Skeletal muscle tissue (tissue), 4 donors: ENCODE data around the gene HOXC11. TPM values are rescaled to one million over a fixed set of nuclear protein-coding genes. Genes with fewer than 3 reads are reported as not detected.

ENCODE experiments used
- H3K27ac ChIP-seq: one replicate; pipeline ENCODE4 v1.7.0; 2013; ENCODE audit warnings: mild to moderate bottlenecking, low read depth, low read length, inconsistent platforms
- H3K27me3 ChIP-seq, 3 donors: one replicate each; pipeline ENCODE4 v1.7.0; 2013; ENCODE audit warnings: low read length in 3 of 3; ENCODE audit not compliant: control insufficient read depth in 3 of 3, insufficient read depth in 3 of 3
- H3K36me3 ChIP-seq, 3 donors: one replicate each; pipeline ENCODE4 v1.7.0; 2013; ENCODE audit warnings: low read length in 3 of 3; ENCODE audit not compliant: control insufficient read depth in 3 of 3, insufficient read depth in 3 of 3
- H3K4me1 ChIP-seq, 3 donors: one replicate each; pipeline ENCODE4 v1.7.0; 2013; ENCODE audit warnings: low read length in 3 of 3, mild to moderate bottlenecking in 3 of 3; ENCODE audit not compliant: control insufficient read depth in 3 of 3, insufficient read depth in 3 of 3
- H3K4me3 ChIP-seq, 3 donors: one replicate each; pipeline ENCODE4 v1.7.0; 2013; ENCODE audit warnings: low read length in 3 of 3
- H3K9ac ChIP-seq, 3 donors: one replicate each; pipeline ENCODE4 v1.7.0; 2013; ENCODE audit warnings: low read length in 3 of 3, mild to moderate bottlenecking in 3 of 3, moderate library complexity in 2 of 3, low read depth in 1 of 3
- H3K9me3 ChIP-seq, 3 donors: one replicate each; pipeline ENCODE4 v1.7.0; 2013; ENCODE audit warnings: low read length in 3 of 3; ENCODE audit not compliant: control insufficient read depth in 3 of 3
- total RNA-seq: library from RNA; depleted of rRNA; stranded (reverse); fragments of >200 nt; gene quantifications from one replicate; pipeline ENCODE4 v1.2.3, GENCODE V29; 2014
- donor health status: Osteomylitis.

HOXC11 gene
- total RNA-seq, 1 donor from 2014 or later, result 0.52 TPM

DNA sequence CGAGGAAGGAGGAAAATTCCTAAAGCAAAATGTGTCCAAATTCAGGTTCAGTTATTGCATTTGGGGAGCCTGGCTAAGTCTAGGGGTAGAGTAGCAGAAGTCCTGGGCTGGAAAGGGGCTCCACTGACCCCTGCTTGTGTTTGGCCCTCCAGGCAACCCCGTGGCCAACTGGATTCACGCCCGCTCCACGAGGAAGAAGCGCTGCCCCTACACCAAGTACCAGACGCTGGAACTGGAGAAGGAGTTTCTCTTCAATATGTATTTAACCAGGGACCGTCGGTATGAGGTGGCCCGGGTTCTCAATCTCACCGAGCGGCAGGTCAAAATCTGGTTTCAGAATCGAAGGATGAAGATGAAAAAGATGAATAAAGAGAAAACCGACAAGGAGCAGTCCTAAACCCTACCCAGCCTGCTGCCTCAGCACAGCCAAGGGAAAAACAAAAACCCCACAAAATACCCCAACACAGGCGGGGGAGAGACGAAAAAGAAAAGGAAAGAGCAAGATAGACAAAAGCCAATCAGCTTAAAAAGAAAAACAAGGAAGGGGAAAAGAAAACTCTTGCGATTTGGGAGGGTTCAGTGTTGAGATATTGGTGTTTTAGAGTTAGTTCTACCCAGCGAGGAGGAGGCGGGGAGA lies 29.5 kb downstream of the HOXC11 start:
- Histone ChIP-seq H3K9me3 (no peaks in the 10 kb centered on the region), H3K4me3 (peak overlapping the region; percentile 60 to 93 (median 88)), H3K27me3 (peaks cover 0 to 3% (median 0%) of the 10 kb centered on the region in 3 donors), H3K36me3 (no peaks in the 10 kb centered on the region), H3K9ac (peak overlapping the region; percentile 77 to 99 (median 99)), H3K4me1 (peaks cover 50 to 83% (median 67%) of the 10 kb centered on the region in 3 donors), H3K27ac (peak overlapping the region; percentile 100)

DNA sequence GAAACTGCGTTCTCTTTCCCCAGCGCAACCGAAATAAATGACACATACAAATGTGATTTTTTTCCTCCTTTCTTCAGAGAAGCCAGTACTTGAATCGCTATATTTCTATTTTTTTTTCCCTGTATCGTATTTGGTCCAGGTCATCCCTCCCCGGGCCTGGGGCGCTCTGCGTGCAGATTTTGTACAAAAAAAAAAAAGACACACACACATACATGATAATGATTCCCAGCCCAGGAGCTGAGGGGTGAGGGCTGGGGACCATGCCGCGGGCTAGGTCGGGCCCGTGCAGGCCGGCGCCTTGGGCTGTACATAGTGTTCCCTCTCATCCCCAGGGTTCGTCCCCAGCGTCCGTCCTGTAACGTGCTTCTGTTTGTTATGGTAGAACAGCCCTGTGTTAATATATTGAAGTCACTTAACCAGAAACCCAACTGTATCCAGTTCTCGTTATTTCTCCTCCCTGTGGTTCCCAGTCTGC lies 30.0 kb downstream of the HOXC11 start:
- peak overlapping the region; percentile 14 to 88 (median 54) for H3K4me3 ChIP-seq
- H3K9ac ChIP-seq, result peak overlapping the region; percentile 77 to 99 (median 99)
- peaks cover 0 to 3% (median 0%) of the 10 kb centered on the region in 3 donors for H3K27me3 ChIP-seq
- peak overlapping the region; percentile 100 for H3K27ac ChIP-seq
- H3K9me3 ChIP-seq, result no peaks in the 10 kb centered on the region
- H3K36me3 ChIP-seq, result no peaks in the 10 kb centered on the region
- H3K4me1 ChIP-seq, result peaks cover 51 to 81% (median 69%) of the 10 kb centered on the region in 3 donors

DNA sequence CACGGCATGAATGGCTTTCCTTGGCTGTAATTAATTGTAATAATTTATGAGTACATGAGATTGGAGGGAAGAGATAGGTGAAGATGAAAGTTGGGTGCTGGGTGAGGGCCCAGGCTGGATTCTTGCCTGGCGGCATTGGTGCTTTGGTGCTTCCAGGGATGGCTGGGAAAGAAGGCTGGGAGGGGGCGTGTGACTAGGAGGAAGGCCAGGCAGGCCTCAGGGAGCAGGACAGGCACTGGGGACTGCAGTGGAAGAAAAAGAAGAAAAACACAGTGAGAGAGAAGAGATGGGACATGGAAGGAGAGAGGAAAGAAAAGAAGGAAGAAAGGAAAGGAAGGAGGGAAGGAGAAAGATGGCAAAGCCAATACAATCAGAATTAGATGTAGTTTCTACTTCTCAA lies 30.7 kb downstream of the HOXC11 start:
- H3K4me1 ChIP-seq, result peaks cover 51 to 80% (median 68%) of the 10 kb centered on the region in 3 donors
- peaks cover 0 to 3% (median 0%) of the 10 kb centered on the region in 3 donors for H3K27me3 ChIP-seq
- peak overlapping the region; percentile 60 to 91 (median 61) for H3K9ac ChIP-seq
- peak overlapping the region; percentile 20 to 35 (median 29) for H3K4me3 ChIP-seq
- H3K36me3 ChIP-seq, result no peaks in the 10 kb centered on the region
- H3K9me3 ChIP-seq, result no peaks in the 10 kb centered on the region
- peak overlapping the region; percentile 85 for H3K27ac ChIP-seq

DNA sequence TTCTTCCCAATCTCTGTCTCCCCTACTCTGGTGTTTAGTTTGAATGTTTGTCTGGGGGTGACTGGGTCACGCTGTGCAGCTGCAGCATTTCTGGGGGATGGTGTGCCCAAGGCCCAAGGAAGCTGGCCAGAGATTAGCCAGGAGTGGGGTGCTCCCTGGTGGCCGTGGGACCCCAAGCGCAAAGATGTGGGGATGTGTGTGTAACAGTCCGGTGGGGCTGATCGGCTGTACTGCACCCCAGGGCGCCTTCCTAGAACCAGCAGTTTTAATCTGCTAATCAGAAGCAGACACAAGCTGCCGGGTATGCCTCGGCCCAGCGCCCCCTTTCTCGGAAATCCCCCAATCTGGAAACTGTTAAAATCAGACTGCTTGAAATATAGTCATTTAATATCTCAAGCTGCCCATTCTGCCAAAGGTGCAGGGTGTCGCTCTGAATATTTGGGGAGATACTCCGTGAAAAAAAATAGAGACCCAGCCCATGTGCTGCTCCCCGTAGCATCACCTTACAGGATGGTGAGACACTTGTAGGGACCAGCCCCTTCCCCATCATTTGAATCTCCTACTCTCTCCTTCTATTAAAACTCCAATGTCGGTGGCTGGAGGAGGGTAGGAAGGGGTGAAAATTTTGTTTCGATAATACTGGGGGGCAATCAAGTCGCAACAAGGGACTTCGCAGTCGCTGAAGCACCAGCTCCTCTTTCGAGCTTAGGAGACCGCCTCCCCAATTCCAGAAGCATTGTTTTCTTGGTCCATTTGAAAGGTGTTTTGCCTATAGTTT lies 31.3 kb downstream of the HOXC11 start:
- Histone ChIP-seq H3K4me3 (peak overlapping the region; percentile 35 to 76 (median 72)), H3K27ac (peak overlapping the region; percentile 85), H3K4me1 (peaks cover 48 to 81% (median 65%) of the 10 kb centered on the region in 3 donors), H3K27me3 (peaks cover 0 to 3% (median 0%) of the 10 kb centered on the region in 3 donors), H3K9ac (peak overlapping the region; percentile 60 to 91 (median 63)), H3K36me3 (no peaks in the 10 kb centered on the region), H3K9me3 (no peaks in the 10 kb centered on the region)

DNA sequence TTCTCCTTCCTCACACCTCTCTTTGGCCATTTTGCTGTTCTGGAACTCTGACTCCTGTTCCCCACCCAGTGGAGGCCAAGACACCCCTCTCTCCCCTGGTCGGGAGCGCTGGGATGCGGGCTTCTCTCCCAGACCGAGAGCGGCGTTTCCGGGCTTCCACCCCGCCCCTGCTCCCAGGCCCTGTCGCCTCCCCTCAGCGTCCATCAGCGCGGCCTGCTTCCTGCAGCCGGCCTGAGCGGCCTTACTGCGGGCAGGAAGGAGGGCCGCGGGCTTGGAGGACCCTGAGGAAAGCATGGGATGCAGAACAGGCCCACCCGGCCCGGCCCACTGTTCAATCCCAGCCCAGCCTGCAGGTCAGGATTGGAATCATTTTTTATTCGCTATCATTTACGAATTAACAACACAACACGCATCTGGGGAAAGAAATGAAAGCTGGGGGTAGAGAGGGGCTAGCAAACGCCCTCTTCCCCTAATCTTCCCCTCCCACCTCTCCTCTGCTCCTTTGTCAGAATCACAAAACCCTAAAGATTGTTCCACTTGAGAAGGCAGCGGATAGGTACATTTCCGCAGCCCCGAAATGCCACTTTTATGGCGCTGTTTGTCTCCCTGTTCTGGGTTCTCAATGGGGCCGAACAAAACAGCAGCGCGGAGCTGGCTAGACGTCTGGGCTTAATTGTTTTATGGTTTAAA lies 32.1 kb downstream of the HOXC11 start:
- no peaks in the 10 kb centered on the region for H3K36me3 ChIP-seq
- peaks cover 54 to 88% (median 71%) of the 10 kb centered on the region in 3 donors for H3K4me1 ChIP-seq
- H3K9ac ChIP-seq, result peak overlapping the region; percentile 75 to 91 (median 87)
- peaks cover 0 to 3% (median 0%) of the 10 kb centered on the region in 3 donors for H3K27me3 ChIP-seq
- H3K27ac ChIP-seq, result peak overlapping the region; percentile 85
- no peaks in the 10 kb centered on the region for H3K9me3 ChIP-seq
- peak overlapping the region; percentile 57 to 76 (median 72) for H3K4me3 ChIP-seq

DNA sequence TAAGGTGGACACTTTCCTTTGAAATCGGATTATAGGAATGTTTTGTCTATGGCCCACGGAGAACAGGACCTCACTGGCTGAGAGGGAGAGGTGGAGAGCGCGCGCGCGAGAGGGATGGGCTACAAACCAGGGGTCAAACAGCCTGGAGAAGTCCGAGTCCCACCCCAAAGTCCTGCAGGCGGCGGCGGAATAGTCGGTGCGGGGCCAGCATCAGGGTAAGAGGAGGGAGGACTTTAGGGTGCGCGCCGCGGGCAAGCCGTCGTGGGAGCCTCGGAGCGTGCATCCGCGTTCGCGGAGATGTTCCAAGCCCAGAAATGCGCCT lies 32.6 kb downstream of the HOXC11 start:
- peaks cover 0 to 3% (median 0%) of the 10 kb centered on the region in 3 donors for H3K27me3 ChIP-seq
- peaks cover 55 to 86% (median 73%) of the 10 kb centered on the region in 3 donors for H3K4me1 ChIP-seq
- peak overlapping the region; percentile 48 to 91 (median 87) for H3K9ac ChIP-seq
- H3K4me3 ChIP-seq, result peak overlapping the region; percentile 57 to 76 (median 72)
- H3K27ac ChIP-seq, result peak overlapping the region; percentile 85
- H3K36me3 ChIP-seq, result no peaks in the 10 kb centered on the region
- no peaks in the 10 kb centered on the region for H3K9me3 ChIP-seq

DNA sequence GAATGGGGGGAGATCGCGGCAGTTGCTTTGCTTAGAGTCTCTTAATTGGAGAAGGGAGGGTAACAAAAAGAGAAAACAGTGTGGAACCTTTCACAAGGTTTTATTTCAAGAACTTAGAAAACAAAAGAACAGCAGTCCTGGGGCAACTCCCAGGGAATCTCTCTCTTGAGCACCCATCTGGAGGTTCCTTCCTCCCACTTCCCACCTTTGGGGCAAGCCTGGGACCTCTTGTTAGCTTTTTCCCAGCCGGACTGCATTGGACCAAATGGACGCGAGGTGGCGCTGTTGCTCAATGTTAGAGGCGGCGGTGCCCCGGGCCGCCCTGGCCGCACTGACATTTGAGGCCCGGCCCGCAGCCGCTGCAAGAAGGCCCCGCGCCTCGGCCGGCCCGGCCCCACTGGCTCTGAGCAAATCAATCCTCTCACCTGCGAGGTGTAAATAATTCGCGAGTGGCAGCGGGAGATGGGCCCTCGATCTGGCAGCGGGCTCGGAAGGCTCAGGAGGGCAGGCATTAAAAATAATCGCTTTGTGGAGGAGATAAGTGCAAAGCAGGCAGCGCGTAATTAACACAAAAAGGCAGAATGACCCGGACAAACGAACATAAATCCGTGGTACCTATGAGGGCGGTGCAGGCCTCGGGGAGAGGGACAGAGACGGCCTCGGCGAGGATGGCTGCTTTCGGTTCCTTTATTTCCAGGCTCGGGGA lies 33.1 kb downstream of the HOXC11 start:
- Histone ChIP-seq H3K9ac (peak overlapping the region; percentile 81 to 91 (median 87)), H3K9me3 (no peaks in the 10 kb centered on the region), H3K27ac (peak overlapping the region; percentile 85), H3K4me1 (peaks cover 56 to 82% (median 71%) of the 10 kb centered on the region in 3 donors), H3K36me3 (no peaks in the 10 kb centered on the region), H3K4me3 (peak overlapping the region; percentile 65 to 76 (median 72)), H3K27me3 (peaks cover 0 to 3% (median under 1%) of the 10 kb centered on the region in 3 donors)

DNA sequence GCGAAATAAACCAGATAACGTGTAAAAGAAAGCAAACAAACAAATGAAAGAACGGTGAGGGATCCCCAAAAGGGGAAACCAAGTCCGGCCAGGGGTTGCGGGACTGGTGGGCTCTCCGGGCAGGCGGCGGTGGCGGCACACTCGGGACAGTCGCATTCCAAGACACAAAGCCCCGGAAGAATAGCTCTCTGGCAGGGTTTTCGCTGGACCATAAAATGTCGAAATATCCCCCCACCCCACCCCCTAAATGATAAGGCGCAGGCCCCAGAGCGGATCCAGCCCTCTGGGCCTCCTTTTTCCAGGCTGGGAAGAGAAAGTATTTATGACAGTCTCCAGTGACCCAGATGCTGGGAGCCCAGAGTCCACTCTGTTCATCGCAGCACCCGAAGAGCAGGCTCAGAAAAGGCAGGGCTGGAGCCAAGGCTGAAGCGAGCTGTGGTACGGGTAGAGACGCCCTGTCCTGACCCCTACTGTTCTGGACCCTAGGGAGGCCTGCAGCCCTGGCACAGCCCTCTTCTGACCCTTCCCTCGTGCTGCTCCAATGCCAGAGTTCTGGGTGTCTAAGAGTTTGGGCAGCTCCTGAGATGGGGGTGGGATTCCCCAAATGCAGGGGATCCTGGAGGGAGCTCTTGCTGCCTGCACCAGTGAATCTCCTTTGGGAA lies 33.8 kb downstream of the HOXC11 start:
- H3K36me3 ChIP-seq, result no peaks in the 10 kb centered on the region
- peaks cover 0 to 3% (median 2%) of the 10 kb centered on the region in 3 donors for H3K27me3 ChIP-seq
- no peaks in the 10 kb centered on the region for H3K9me3 ChIP-seq
- H3K4me1 ChIP-seq, result peaks cover 59 to 75% (median 64%) of the 10 kb centered on the region in 3 donors
- H3K4me3 ChIP-seq, result peak overlapping the region; percentile 65 to 76 (median 72)
- peak overlapping the region; percentile 85 for H3K27ac ChIP-seq
- H3K9ac ChIP-seq, result peak overlapping the region; percentile 81 to 91 (median 87)
